Suprapubic skin (tissue), 4 donors: ENCODE measurements around the gene CEACAM6. TPM values are rescaled to one million over a fixed set of nuclear protein-coding genes. Genes with fewer than 3 reads are reported as not detected.
A peak's percentile ranks its signal among the peaks of the same experiment; 100 is the strongest.
"Not testable (repeated sequence)": the region's sequence is repeated elsewhere in the genome, so short reads cannot be mapped to it uniquely, and the experiment has no call there.

ENCODE experiments used
- DNase-seq, 2 donors: peaks; one replicate each; pipeline ENCODE4 v3.0.0-alpha.2; 2019; ENCODE audit warnings: low spot score in 2 of 2
- H3K27ac ChIP-seq: fragments of 200-600 bp; sonication (generic); one replicate; pipeline ENCODE4 v1.5.1; 2019
- H3K27me3 ChIP-seq: fragments of 200-600 bp; sonication (generic); one replicate; pipeline ENCODE4 v1.5.1; 2019
- H3K36me3 ChIP-seq: fragments of 200-600 bp; sonication (generic); one replicate; pipeline ENCODE4 v1.5.1; 2019
- H3K4me1 ChIP-seq: fragments of 200-600 bp; sonication (generic); one replicate; pipeline ENCODE4 v1.5.1; 2019
- H3K4me3 ChIP-seq: fragments of 200-600 bp; sonication (generic); one replicate; pipeline ENCODE4 v1.5.1; 2019; ENCODE audit warnings: mild to moderate bottlenecking
- H3K9me3 ChIP-seq: fragments of 200-600 bp; sonication (generic); one replicate; pipeline ENCODE4 v1.5.1; 2019
- CTCF ChIP-seq, 2 donors: fragments of 200-600 bp in 1 of 2; fragments of 450-650 bp in 1 of 2; sonication (generic) in 1 of 2; IDR thresholded peaks; one replicate each; pipeline ENCODE4 v1.5.1; 2016 to 2019; ENCODE audit warnings: antibody characterized with exemption in 2 of 2, mild to moderate bottlenecking in 1 of 2, moderate library complexity in 1 of 2
- EP300 ChIP-seq: sonication (generic); formaldehyde crosslinking; IDR thresholded peaks from one replicate; pipeline ENCODE4 v1.6.1; 2017; ENCODE audit warnings: antibody characterized with exemption
- POLR2A ChIP-seq, 2 donors: fragments of 450-650 bp; IDR thresholded peaks; one replicate each; pipeline ENCODE4 v1.6.1; 2017; ENCODE audit warnings: antibody characterized with exemption in 2 of 2, mild to moderate bottlenecking in 2 of 2, moderate library complexity in 2 of 2
- POLR2AphosphoS5 ChIP-seq, 3 donors: sonication (generic); formaldehyde crosslinking; IDR thresholded peaks; one replicate each; pipeline ENCODE4 v1.6.1; 2017; ENCODE audit warnings: antibody characterized with exemption in 3 of 3
- WGBS: methylation state at CpG from one replicate; pipeline ENCODE4 v1.1.5; 2018; 5-methylcytosine and 5-hydroxymethylcytosine counted together
- total RNA-seq, 4 donors: library from RNA; depleted of rRNA; stranded (reverse); fragments of >200 nt; gene quantifications; one replicate each; pipeline ENCODE4 v1.1.0, GENCODE V29; 2016

CEACAM6 gene
- total RNA-seq, 4 donors from 2014 or later, result 6.0 to 26.2 (median 16.8) TPM

DNA sequence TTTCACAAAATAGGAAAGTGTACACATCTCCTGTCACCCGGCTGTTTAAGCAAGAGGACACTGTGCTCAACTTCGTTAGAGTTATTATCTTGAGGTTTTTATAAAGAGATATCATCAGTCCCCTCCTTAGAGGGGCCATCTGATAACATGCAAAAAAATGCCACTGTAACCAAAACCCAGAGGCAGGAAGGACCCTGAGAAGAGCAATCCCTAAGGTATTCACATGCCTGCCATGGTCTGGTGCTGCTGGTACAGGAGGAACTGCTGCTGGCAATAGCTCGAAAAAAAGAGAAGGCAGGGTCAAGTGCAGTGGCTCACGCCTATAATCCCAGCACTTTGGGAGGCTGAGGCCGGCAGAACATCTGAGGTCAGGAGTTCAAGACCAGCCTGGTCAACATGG, 28.3 kb downstream of the CEACAM6 start:
- Histone ChIP-seq H3K27me3 (peaks cover 49% of the 10 kb centered on the region), H3K27ac (no peak overlapping the region), H3K9me3 (no peaks in the 10 kb centered on the region), H3K36me3 (no peaks in the 10 kb centered on the region), H3K4me1 (peaks cover 9% of the 10 kb centered on the region), H3K4me3 (no peak overlapping the region)
- TF ChIP-seq POLR2A (IDR thresholded peaks at IDR 0.05), result no peak
- TF ChIP-seq POLR2AphosphoS5 (IDR thresholded peaks at IDR 0.05), result no peak
- TF ChIP-seq CTCF (IDR thresholded peaks at IDR 0.05), result no peak
- no peak for TF ChIP-seq EP300
- no peak for DNase-seq
- WGBS, result 68% methylated on average over 5 of the region's 5 CpGs

DNA sequence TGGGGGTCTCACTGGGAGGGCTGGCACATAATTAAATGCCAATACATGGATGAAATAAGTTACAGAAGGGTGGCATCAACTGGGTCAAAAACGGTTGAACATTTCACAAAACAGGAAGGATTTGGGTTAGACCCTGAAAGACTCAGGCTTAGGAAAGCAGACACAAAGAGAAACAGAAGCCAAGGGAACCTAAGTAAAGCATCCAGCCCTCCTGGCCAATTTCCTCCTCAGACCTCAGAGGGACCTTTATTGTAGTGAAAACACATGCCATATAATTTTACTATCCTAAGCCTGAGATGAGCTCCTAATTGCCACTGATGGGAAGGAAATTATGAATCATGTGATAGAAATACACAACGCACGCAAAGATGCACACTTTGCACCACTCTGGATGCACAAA, 29.0 kb downstream of the CEACAM6 start:
- no peaks in the 10 kb centered on the region for H3K9me3 ChIP-seq
- no peak overlapping the region for H3K4me3 ChIP-seq
- TF ChIP-seq POLR2AphosphoS5 (IDR thresholded peaks at IDR 0.05) (no peak), CTCF (IDR thresholded peaks at IDR 0.05) (no peak), EP300 (no peak), POLR2A (IDR thresholded peaks at IDR 0.05) (no peak)
- no peak for DNase-seq
- H3K36me3 ChIP-seq, result no peaks in the 10 kb centered on the region
- H3K27me3 ChIP-seq, result peaks cover 52% of the 10 kb centered on the region
- H3K27ac ChIP-seq, result no peak overlapping the region
- 59% methylated on average over 3 of the region's 3 CpGs for WGBS
- peaks cover 9% of the 10 kb centered on the region for H3K4me1 ChIP-seq

DNA sequence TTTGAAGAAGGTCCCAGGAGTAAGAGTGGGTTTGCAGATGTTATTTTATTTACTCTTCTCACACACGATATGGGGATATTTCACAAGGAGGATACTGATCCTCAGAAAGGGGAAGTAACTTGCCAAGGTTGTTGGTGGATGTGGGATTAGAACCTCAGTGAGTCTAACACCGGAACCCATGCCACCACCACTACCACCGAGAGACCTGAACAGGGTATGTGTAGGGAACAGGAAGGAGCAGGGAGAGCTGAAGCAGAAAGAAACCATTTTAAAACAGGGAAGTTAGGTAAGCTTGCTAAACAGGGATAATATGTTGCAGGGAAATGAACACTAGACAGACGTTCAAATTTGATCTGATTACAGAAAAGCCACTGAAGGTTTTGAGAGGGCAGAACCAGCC, 29.4 kb downstream of the CEACAM6 start:
- no peaks in the 10 kb centered on the region for H3K9me3 ChIP-seq
- H3K4me1 ChIP-seq, result peaks cover 9% of the 10 kb centered on the region
- DNase-seq, result no peak
- H3K4me3 ChIP-seq, result no peak overlapping the region
- TF ChIP-seq POLR2AphosphoS5 (IDR thresholded peaks at IDR 0.05), result no peak
- H3K27ac ChIP-seq, result peak overlapping the region; percentile 23
- H3K27me3 ChIP-seq, result peaks cover 52% of the 10 kb centered on the region
- H3K36me3 ChIP-seq, result no peaks in the 10 kb centered on the region
- 54% methylated on average over 4 of the region's 4 CpGs for WGBS

DNA sequence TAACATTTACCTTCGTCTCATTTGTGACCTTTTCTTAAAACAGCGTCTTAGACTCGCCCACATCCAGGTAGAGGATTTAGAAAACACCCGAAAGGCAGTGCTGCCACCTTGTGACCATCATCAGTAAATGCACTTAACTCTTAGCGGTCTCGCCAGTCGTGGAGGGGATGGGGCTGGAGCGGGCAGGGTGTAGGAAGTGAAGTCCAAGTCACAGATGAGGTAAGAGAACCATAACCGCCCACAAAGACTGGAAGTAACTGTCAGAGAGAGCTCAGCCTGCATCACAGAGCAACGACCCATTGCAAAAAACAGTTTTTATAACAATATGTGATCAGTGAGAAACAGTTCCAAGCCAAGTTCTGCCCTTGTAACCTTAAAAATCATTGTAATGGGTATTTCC, 30.3 kb downstream of the CEACAM6 start:
- TF ChIP-seq EP300, result no peak
- TF ChIP-seq POLR2A (IDR thresholded peaks at IDR 0.05), result no peak
- TF ChIP-seq CTCF (IDR thresholded peaks at IDR 0.05), result peak in 1 of 2 donors; percentile 69
- TF ChIP-seq POLR2AphosphoS5 (IDR thresholded peaks at IDR 0.05), result no peak
- Histone ChIP-seq H3K4me3 (no peak overlapping the region), H3K9me3 (no peaks in the 10 kb centered on the region), H3K27ac (no peak overlapping the region), H3K36me3 (no peaks in the 10 kb centered on the region), H3K4me1 (peaks cover 9% of the 10 kb centered on the region), H3K27me3 (peaks cover 59% of the 10 kb centered on the region)
- DNase-seq, result no peak
- WGBS, result 4% methylated on average over 10 of the region's 10 CpGs

DNA sequence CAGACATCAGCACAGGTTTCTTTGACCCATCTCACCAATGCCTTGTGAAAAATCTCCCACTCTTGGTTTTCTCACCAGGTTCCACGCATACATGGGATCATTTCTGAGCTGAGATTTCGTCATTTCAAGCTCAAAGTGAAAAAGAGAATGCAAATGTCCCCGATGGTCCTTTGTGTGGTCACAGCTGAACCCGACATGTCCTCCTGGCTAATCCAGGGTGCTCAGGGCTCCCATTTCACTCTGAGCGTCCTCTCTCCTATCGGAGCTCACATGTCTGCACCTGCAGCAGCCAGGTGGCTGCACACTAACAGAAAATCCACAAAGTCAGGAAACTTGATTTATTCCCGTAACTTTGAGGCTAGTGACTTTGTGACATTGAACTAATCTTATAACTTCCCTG, 31.7 kb downstream of the CEACAM6 start:
- WGBS, result 74% methylated on average over 7 of the region's 7 CpGs
- no peaks in the 10 kb centered on the region for H3K36me3 ChIP-seq
- no peak for DNase-seq
- H3K4me3 ChIP-seq, result no peak overlapping the region
- no peaks in the 10 kb centered on the region for H3K9me3 ChIP-seq
- TF ChIP-seq EP300 (no peak), CTCF (IDR thresholded peaks at IDR 0.05) (no peak), POLR2A (IDR thresholded peaks at IDR 0.05) (no peak), POLR2AphosphoS5 (IDR thresholded peaks at IDR 0.05) (no peak)
- H3K27ac ChIP-seq, result no peak overlapping the region
- H3K4me1 ChIP-seq, result peaks cover 9% of the 10 kb centered on the region
- H3K27me3 ChIP-seq, result peaks cover 63% of the 10 kb centered on the region

- not testable (repeated sequence) for H3K27ac ChIP-seq, H3K36me3 ChIP-seq, H3K9me3 ChIP-seq, DNase-seq, H3K4me3 ChIP-seq
- Histone ChIP-seq H3K27me3 (peaks cover 60% of the 10 kb centered on the region), H3K4me1 (peaks cover 12% of the 10 kb centered on the region)
- WGBS, result no CpG with 5 or more reads among the region's 1 CpG
Observed at GRCh38 chr19:41788518-41788917, 33.2 kb downstream of the CEACAM6 start.

DNA sequence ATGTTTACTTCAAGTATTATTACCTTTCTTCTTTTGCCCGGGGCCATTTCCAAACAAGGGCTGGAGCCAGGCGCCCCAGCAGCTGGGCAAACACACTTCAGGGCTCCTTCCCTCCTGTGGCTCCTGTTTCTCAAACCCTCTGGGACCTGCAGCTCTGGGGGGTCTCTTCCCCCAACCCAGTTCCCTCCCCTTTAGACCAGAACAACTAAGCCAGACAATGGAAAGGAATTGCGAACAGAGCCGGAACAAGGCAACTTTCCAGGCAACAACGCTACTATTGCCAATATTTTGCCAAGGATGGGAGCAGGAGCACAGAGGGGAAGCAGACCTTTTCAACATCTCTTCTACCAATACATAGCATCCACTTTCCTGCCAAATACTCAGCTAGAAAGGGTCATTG, 33.7 kb downstream of the CEACAM6 start:
- not testable (repeated sequence) for H3K27ac ChIP-seq, H3K4me3 ChIP-seq, H3K36me3 ChIP-seq, DNase-seq, H3K9me3 ChIP-seq
- Histone ChIP-seq H3K27me3 (peaks cover 61% of the 10 kb centered on the region), H3K4me1 (peaks cover 12% of the 10 kb centered on the region)
- 61% methylated on average over 5 of the region's 5 CpGs for WGBS
